GM12878 (cell line): Measurements from ENCODE around the gene GPI. TPM values are rescaled to one million over a fixed set of nuclear protein-coding genes. Genes with fewer than 3 reads are reported as not detected.

Experiments used
- ATAC-seq: fragments of 200-7000 bp; cut with Tn5 transposase; 3 replicates; pipeline ENCODE4 v1.9.1; 2020; ENCODE audit warnings: mild to moderate bottlenecking, moderate library complexity
- BruUV-seq: library from RNA; stranded (reverse); fragments of 400-500 nt; replicated peaks from 2 replicates; lab custom pipeline; 2021; lab: Mats Ljungman, UMichigan
- CTCF ChIA-PET: fragments of 300-600 bp; sonication (Branson Sonifier 250); formaldehyde crosslinking; extraction: SDS; loops from one replicate; lab custom pipeline; 2021; ENCODE audit warnings: inconsistent platforms; lab: Yijun Ruan, JAX
- POLR2A ChIA-PET: fragments of 350-600 bp; formaldehyde crosslinking; extraction: SDS; loops from one replicate; lab custom pipeline; 2021; ENCODE audit warnings: inconsistent platforms; lab: Charles Lee
- RAD21 ChIA-PET: fragments of 300-600 bp; sonication (Branson Sonifier 250); formaldehyde crosslinking; loops from one replicate; lab custom pipeline; 2023; ENCODE audit warnings: antibody characterized with exemption; ENCODE audit not compliant: unreplicated experiment; lab: Charles Lee
- SMC1A ChIA-PET: fragments of 300-600 bp; sonication (Branson Sonifier 250); formaldehyde crosslinking; loops from one replicate; lab custom pipeline; 2023; ENCODE audit not compliant: unreplicated experiment, uncharacterized antibody; lab: Charles Lee
- DNase-seq: peaks from one replicate; pipeline ENCODE4 v3.0.0-alpha.2; 2011; ENCODE audit warnings: low read depth, low spot score
- FAIRE-seq: peaks from 3 replicates; lab custom pipeline; 2011; peaks lifted over from hg19 to GRCh38; lab: Jason Lieb, UNC
- H2AFZ ChIP-seq: 2 replicates; pipeline ENCODE4 v1.6.0; 2011; ENCODE audit warnings: low read depth, low read length, control low read depth; ENCODE audit not compliant: control insufficient read depth
- H3K27ac ChIP-seq: 2 replicates; pipeline ENCODE4 v1.5.1; 2011; ENCODE audit warnings: control low read depth; ENCODE audit not compliant: control insufficient read depth, insufficient read depth
- H3K27me3 ChIP-seq, 2 experiments: replicated peaks in 1 of 2; 2 replicates each; pipeline versions ENCODE4 v1.6.0 to v1.6.1; 2011; ENCODE audit warnings: low read length in 1 of 2; ENCODE audit not compliant: control insufficient read depth in 2 of 2, insufficient read depth in 2 of 2
- H3K36me3 ChIP-seq, 2 experiments: 2 replicates each; pipeline ENCODE4 v1.5.1; 2011; ENCODE audit warnings: low read length in 1 of 2; ENCODE audit not compliant: control insufficient read depth in 2 of 2, insufficient read depth in 2 of 2
- H3K4me1 ChIP-seq: 2 replicates; pipeline ENCODE4 v1.6.1; 2011; ENCODE audit warnings: mild to moderate bottlenecking, low read length, moderate library complexity, mixed read lengths; ENCODE audit not compliant: control insufficient read depth, insufficient read depth
- H3K4me2 ChIP-seq: 2 replicates; pipeline ENCODE4 v1.6.0; 2011; ENCODE audit warnings: control low read depth; ENCODE audit not compliant: control insufficient read depth, insufficient read depth
- H3K4me3 ChIP-seq: fragments of 200-600 bp; sonication (generic); 2 replicates; pipeline ENCODE4 v1.5.1; 2016
- H3K79me2 ChIP-seq: 2 replicates; pipeline ENCODE4 v1.6.0; 2011; ENCODE audit warnings: low read length; ENCODE audit not compliant: control insufficient read depth, insufficient read depth
- H3K9ac ChIP-seq: 2 replicates; pipeline ENCODE4 v1.8.0; 2011; ENCODE audit warnings: low read length, control low read depth, mixed read lengths; ENCODE audit not compliant: control insufficient read depth, insufficient read depth
- H3K9me3 ChIP-seq: replicated peaks from 3 replicates; pipeline ENCODE4 v1.5.1; 2011; ENCODE audit warnings: mild to moderate bottlenecking, low read length; ENCODE audit not compliant: control insufficient read depth, insufficient read depth
- H4K20me1 ChIP-seq: 2 replicates; pipeline ENCODE4 v1.6.0; 2011; ENCODE audit not compliant: control insufficient read depth, insufficient read depth
- BHLHE40 ChIP-seq, 2 experiments: fragments of 450-650 bp in 1 of 2; IDR thresholded peaks; 2 replicates each; pipeline ENCODE4 v1.6.1; 2011 to 2017; ENCODE audit warnings: low read depth in 2 of 2, borderline replicate concordance in 1 of 2, improper control_type of control experiment in 1 of 2, low read length in 1 of 2, mild to moderate bottlenecking in 1 of 2
- CHD1 ChIP-seq: IDR thresholded peaks from 2 replicates; pipeline ENCODE4 v1.6.1; 2012; ENCODE audit warnings: low read depth, low read length, improper control_type of control experiment
- E4F1 ChIP-seq: fragments of 450-650 bp; IDR thresholded peaks from 2 replicates; pipeline ENCODE4 v1.6.1; 2018; ENCODE audit warnings: borderline replicate concordance, mild to moderate bottlenecking; ENCODE audit not compliant: partially characterized antibody
- GATAD2B ChIP-seq: fragments of 450-650 bp; conservative IDR thresholded peaks from 2 replicates; pipeline ENCODE4 v1.6.1; 2017; ENCODE audit warnings: low read depth, mild to moderate bottlenecking, moderate library complexity
- IKZF1 ChIP-seq: fragments of 450-650 bp; conservative IDR thresholded peaks from 2 replicates; pipeline ENCODE4 v1.6.1; 2017; ENCODE audit warnings: antibody characterized with exemption, mild to moderate bottlenecking
- LARP7 ChIP-seq: fragments of 450-650 bp; IDR thresholded peaks from 2 replicates; pipeline ENCODE4 v1.6.1; 2017; ENCODE audit warnings: mild to moderate bottlenecking
- MLLT1 ChIP-seq: fragments of 450-650 bp; IDR thresholded peaks from 2 replicates; pipeline ENCODE4 v1.6.1; 2016; ENCODE audit warnings: mild to moderate bottlenecking
- NBN ChIP-seq: fragments of 450-650 bp; IDR thresholded peaks from 2 replicates; pipeline ENCODE4 v1.6.1; 2016
- SIN3A ChIP-seq: IDR thresholded peaks from 2 replicates; pipeline ENCODE4 v1.6.1; 2012; ENCODE audit warnings: low read depth, low read length, improper control_type of control experiment
- SP1 ChIP-seq: IDR thresholded peaks from one replicate; pipeline ENCODE4 v1.6.1; 2011; ENCODE audit warnings: low read depth, low read length
- WGBS: methylation state at CpG from one replicate; pipeline ENCODE4 v1.1.6; 2016; ENCODE audit warnings: low lambda C conversion rate; ENCODE audit not compliant: insufficient replicate concordance, insufficient coverage; ENCODE audit errors: missing lambda C conversion rate; 5-methylcytosine and 5-hydroxymethylcytosine counted together
- in situ Hi-C: fragments of 300-500 bp; cut with MboI; formaldehyde crosslinking; loops from 9 replicates; pipeline ENCODE4 v1.14.3; 2018; ENCODE audit warnings: mixed read lengths
- intact Hi-C: fragments of 100-400 bp; cut with micrococcal nuclease; formaldehyde crosslinking; loops from one replicate; pipeline ENCODE4 v1.14.2; 2022; ENCODE audit not compliant: unreplicated experiment
- polyA plus RNA-seq, 11 experiments: library from polyadenylated mRNA; depleted of rRNA in 4 of 11; unstranded in 6 of 11; stranded (reverse) in 5 of 11; fragments of >200 nt; fragmentation: Nextera tagmentation in 4 of 11; fragmentation: Illumina TruSeq in 1 of 11; extraction: Ambion mirVana in 4 of 11; extraction: Trizol in 1 of 11; gene quantifications; 1 replicate in 1 of 11; 2 replicates in 10 of 11; pipeline versions ENCODE4 v1.2.1 to v1.2.3, GENCODE V29; 2011 to 2016; ENCODE audit warnings: inconsistent platforms in 2 of 11, missing spikeins in 2 of 11, low read depth in 1 of 11
- total RNA-seq, 4 experiments: library from RNA; depleted of rRNA in 3 of 4; stranded (reverse); fragments of >200 nt in 3 of 4; fragmentation: Illumina TruSeq in 1 of 4; extraction: Trizol in 1 of 4; gene quantifications; 2 replicates each; pipeline versions ENCODE4 v1.2.1 to v1.2.3, GENCODE V29; 2013 to 2021

Gene GPI
- total and polyA plus RNA-seq, 10 of the 15 experiments (the other 5 are each of a cell fraction or from before 2014, with no cell fraction given): 124 to 400 (median 190) TPM

GRCh38 chr19:34365463-34366401, 736 bp downstream of the GPI start:
- peak overlapping the region; percentile 100 for H3K4me3 ChIP-seq
- intact Hi-C loops: no loop called here
- BruUV-seq: TSS peak; percentile 52
- H4K20me1 ChIP-seq: peaks cover 4% of the 10 kb centered on the region; the same call in 1 of the 2 replicates
- H3K36me3 ChIP-seq: peaks cover 12 to 29% of the 10 kb centered on the region in 2 experiments
- SMC1A ChIA-PET: interaction anchor here (0.7 to 1.1 kb wide), 4 partner anchors 10 to 65 kb away, joined by 3 read pairs; no protein-coding TSS in a partner anchor
- no peak for FAIRE-seq
- H2AFZ ChIP-seq: peak overlapping the region; percentile 68; the same call in 1 of the 2 replicates
- 2% methylated on average over 42 of the region's 45 CpGs for WGBS
- peak overlapping the region; percentile 74 for H3K27ac ChIP-seq
- ATAC-seq: peak; percentile 35
- in situ Hi-C loops: no loop called here
- RAD21 ChIA-PET: interaction anchor here (0.9 to 1.3 kb wide), 3 partner anchors 65 to 133 kb away, joined by 3 to 5 read pairs (median 4); no protein-coding TSS in a partner anchor
- H3K27me3 ChIP-seq: no peaks in the 10 kb centered on the region
- CTCF ChIA-PET: interaction anchor here (1.4 kb wide), 1 partner anchor 20 kb away, joined by 3 read pairs; no protein-coding TSS in a partner anchor
- H3K79me2 ChIP-seq: peaks cover 44% of the 10 kb centered on the region
- H3K4me1 ChIP-seq: peaks cover 14% of the 10 kb centered on the region
- POLR2A ChIA-PET: interaction anchor here (0.6 to 1.0 kb wide), 3 partner anchors 31 to 94 kb away, joined by 4 to 7 read pairs (median 7); no protein-coding TSS in a partner anchor
- DNase-seq: no peak
- H3K9ac ChIP-seq: peak overlapping the region; percentile 87
- peak overlapping the region; percentile 12 for H3K4me2 ChIP-seq
- TF ChIP-seq MLLT1: 0 out of 2 replicates have a peak, but pooled peaks have one; percentile 26
- peak; percentile 39; the same call in 1 of the 2 replicates for TF ChIP-seq IKZF1
- 0 out of 4 replicates have a peak, but pooled peaks of 1 of the 2 experiments have one; percentile 10 for TF ChIP-seq BHLHE40 (IDR thresholded peaks at IDR 0.05; ENCODE audit: borderline replicate concordance in 1 of 2, low read depth in 2 of 2, low read length in 1 of 2)
- TF ChIP-seq SP1: no peak
- 0 out of 2 replicates have a peak, but pooled peaks have one; percentile 27 for TF ChIP-seq NBN
- peak; percentile 3; the same call in 1 of the 2 replicates for TF ChIP-seq GATAD2B
- no peak for TF ChIP-seq CHD1
- TF ChIP-seq E4F1: no peak
- 0 out of 2 replicates have a peak, but pooled peaks have one; percentile 37 for TF ChIP-seq SIN3A
- TF ChIP-seq LARP7: peak; percentile 59; the same call in 1 of the 2 replicates
- H3K9me3 ChIP-seq: no peaks in the 10 kb centered on the region
